Measurements from ENCODE around the gene CLCNKA.
"Not testable (repeated sequence)": the region's sequence is repeated elsewhere in the genome, so short reads cannot be mapped to it uniquely, and the experiment has no call there.

The CLCNKA gene

GRCh38 chr1:15997637-15998280 lies 24.1 kb upstream of the CLCNKA start:
- DNase-seq (ENCODE audit: low read depth in 2 of 2), result no peak

GRCh38 chr1:15998929-15999328 lies 22.9 kb upstream of the CLCNKA start:
- DNase-seq (ENCODE audit: low read depth in 2 of 2), result no peak

- not testable (repeated sequence) for DNase-seq (ENCODE audit: low read depth in 2 of 2)
Observed at GRCh38 chr1:16001274-16001673, 20.6 kb upstream of the CLCNKA start.

GRCh38 chr1:16005597-16005996 lies 16.2 kb upstream of the CLCNKA start:
- no peak for DNase-seq (ENCODE audit: low read depth in 2 of 2)

- DNase-seq (ENCODE audit: low read depth in 2 of 2), result no peak
Observed at GRCh38 chr1:16006010-16006409, 15.8 kb upstream of the CLCNKA start.

- DNase-seq (ENCODE audit: low read depth in 2 of 2), result no peak
Observed at GRCh38 chr1:16006552-16007485, 15.0 kb upstream of the CLCNKA start.

GRCh38 chr1:16007671-16008341 lies 14.0 kb upstream of the CLCNKA start:
- DNase-seq (ENCODE audit: low read depth in 2 of 2), result no peak

- DNase-seq (ENCODE audit: low read depth in 2 of 2), result peak; percentile 51 to 75
Observed at GRCh38 chr1:16009030-16009460, 12.8 kb upstream of the CLCNKA start.

GRCh38 chr1:16009678-16010077 lies 12.2 kb upstream of the CLCNKA start:
- DNase-seq (ENCODE audit: low read depth in 2 of 2), result no peak

- DNase-seq (ENCODE audit: low read depth in 2 of 2), result no peak
Observed at GRCh38 chr1:16010837-16011236, 11.0 kb upstream of the CLCNKA start.

GRCh38 chr1:16011936-16012589 lies 9.8 kb upstream of the CLCNKA start:
- DNase-seq (ENCODE audit: low read depth in 2 of 2), result no peak

- peak in 1 of 2 donors; percentile 17 for DNase-seq (ENCODE audit: low read depth in 2 of 2)
Observed at GRCh38 chr1:16012590-16013219, 9.1 kb upstream of the CLCNKA start.

- DNase-seq (ENCODE audit: low read depth in 2 of 2), result peak; percentile 34 to 41
Observed at GRCh38 chr1:16013220-16013907, 8.5 kb upstream of the CLCNKA start.

GRCh38 chr1:16013908-16014258 lies 8.0 kb upstream of the CLCNKA start:
- no peak for DNase-seq (ENCODE audit: low read depth in 2 of 2)

- DNase-seq (ENCODE audit: low read depth in 2 of 2), result no peak
Observed at GRCh38 chr1:16014509-16015482, 7.0 kb upstream of the CLCNKA start.

GRCh38 chr1:16015491-16015890 lies 6.3 kb upstream of the CLCNKA start:
- DNase-seq (ENCODE audit: low read depth in 2 of 2), result no peak

- DNase-seq (ENCODE audit: low read depth in 2 of 2), result no peak
Observed at GRCh38 chr1:16015960-16016901, 5.6 kb upstream of the CLCNKA start.

GRCh38 chr1:16017076-16017460 lies 4.8 kb upstream of the CLCNKA start:
- no peak for DNase-seq (ENCODE audit: low read depth in 2 of 2)
